Stimulated activated CD4-positive, alpha-beta T cell treated with anti-CD3 and anti-CD28 coated beads, Interleukin-2, amount 100 ng/mL, for 24 hours (primary cell): Measurements from ENCODE around the gene NEDD1.

ENCODE experiments used
- DNase-seq, 2 donors: peaks; one replicate each; pipeline ENCODE4 v3.0.0-alpha.2; 2020

Gene NEDD1

DNA sequence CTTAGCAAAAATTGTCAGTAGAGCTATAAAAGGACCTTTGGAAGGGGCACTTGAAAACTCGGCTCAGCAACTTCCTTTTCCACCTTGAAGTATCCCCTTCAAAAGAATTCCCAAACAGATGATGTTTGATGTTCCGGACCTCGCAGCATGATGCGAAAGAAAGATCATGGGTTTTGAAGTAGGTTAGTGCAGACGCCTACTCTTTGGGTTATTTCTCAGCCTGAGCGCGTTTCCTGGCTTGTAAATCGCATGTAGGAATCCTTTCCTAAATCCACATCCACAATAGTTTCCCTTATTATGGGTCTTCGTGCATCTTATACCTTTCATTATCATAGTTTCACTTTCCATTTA is 584 bp upstream of the NEDD1 start:
- DNase-seq: no peak

DNA sequence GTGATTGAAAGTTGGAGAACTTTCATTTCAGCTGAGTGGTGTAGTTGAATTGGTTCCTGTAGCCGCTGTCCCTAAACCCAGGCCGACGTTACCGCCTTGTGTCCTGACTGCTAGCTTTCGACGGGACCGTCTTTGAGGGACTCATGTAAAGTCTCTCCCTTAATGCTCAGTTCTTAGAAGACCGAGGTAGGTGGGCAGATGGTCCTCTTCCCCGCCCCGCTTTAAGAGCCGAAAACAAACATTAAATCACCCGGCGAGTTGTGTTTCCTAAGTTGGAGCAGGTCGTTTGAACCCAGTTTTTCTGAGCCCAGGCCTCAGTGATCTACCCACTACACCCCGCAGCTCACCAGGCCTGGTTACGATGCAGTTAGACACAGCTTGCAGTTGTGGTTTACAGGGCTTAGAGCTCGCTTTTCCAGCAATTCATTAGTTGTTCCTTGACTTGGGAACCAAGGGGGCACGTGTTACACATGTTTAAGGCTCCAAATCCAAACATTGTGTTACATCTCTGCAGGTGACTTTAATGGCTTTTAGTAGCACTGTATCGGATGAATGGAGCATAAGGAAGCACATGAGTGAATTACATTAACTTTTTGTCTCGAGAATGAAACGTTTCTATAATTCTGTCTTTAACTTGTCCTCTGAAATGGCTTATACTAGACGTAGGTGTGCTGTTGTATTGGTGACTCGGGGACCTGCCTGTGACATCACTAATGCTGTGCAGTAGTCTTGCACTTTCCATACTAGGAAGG is 790 bp downstream of the NEDD1 start:
- peak; percentile 26 to 28 for DNase-seq

DNA sequence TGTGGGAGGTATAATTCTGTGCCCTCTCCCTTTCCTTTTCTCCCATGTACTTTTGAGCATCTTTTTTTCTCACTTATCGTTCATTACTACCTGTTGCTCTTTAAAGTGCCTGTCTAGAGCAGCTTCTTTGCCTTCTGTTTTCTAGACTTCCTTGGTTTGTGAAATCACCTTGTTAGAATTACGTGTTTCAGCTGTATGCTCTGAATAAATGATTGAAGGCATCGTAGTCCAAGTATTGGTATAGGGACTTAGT is 1.3 kb downstream of the NEDD1 start:
- DNase-seq: no peak

DNA sequence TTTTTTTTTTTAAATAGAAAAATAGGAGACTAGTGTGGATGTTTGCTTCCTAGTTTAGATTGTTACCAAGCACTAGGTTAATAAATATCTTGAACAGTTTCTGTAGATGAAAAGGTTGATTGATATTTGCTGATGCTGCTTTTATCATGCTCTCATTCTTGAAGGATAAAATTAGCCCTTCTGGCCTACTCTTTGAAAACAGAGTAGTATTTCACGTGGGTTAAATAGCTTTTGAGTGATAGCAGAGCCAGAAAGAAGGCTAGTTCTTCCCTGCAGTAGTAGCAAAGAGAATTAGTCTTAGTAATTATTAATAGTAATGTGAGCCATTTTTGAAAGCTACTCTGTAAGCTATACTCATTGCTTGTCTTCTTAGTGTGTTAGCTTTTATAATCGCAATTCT is 5.2 kb downstream of the NEDD1 start:
- no peak for DNase-seq

GRCh38 chr12:96912943-96913342 is 5.9 kb downstream of the NEDD1 start:
- no peak for DNase-seq

DNA sequence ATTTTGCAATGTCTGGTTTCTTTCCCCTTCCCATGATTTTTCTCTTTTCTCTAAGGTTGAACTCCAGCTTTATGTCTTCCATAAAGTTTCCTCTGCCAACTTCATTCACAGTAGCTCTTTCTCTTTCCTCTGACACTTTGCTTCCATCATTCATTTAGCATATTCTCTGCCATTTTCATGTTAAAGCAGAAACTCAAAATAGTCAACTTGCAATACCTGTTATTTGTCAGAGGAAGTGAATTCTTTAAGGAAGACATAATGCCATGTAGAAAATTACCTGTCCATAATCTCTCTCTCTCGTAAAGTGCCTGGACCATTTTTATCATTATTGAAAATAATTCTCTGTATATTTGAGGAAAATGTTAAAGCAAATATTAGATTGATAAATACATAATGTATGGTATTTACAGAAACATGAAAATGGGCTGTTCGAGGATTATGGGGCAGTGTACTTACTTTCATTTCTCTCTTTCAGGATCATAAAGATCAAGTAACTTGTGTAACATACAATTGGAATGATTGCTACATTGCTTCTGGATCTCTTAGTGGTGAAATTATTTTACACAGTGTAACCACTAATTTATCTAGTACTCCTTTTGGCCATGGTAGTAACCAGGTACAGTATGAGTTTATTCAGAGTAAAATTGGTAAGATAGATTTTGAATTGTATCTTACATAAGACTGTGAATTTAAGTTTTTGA is 12.6 kb downstream of the NEDD1 start:
- no peak for DNase-seq

DNA sequence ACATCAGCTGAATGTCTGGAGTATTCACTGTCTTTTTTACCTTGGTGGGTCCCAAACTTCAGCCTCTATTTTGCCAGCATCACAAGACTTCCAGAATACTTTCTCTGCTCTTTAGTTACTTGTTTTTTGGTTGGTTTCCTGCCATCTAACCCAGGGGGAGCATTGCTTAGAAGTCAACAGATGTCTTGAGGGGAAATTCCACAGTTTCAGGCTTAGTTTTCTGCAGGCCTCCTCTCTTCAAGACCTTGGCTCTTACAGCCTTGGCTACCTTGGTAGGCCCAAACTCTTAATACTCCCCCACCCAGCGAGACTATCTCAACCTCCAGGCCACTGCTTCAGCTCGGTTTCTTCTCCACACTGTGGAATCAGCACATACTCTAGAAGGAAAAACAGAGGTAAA is 41.7 kb downstream of the NEDD1 start:
- no peak for DNase-seq

DNA sequence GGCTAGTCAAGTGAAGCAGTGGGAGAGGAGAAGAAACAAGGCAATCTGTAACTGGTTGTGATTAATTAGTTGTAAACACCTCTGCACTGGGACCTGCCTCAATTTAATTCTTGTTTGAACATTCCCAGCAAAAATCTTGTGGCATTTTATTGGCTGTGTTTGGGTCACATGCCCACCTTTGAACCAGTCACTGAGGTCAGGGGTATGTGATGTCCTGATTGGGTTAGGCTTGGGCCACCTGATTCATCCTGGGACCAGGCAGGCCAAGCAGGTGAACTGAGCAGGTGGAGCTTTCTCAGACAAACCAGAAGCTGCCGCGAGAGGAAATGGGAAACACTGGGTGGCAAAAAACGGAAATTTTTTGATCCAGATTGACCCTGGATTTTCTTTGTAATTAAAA is 72.5 kb downstream of the NEDD1 start:
- DNase-seq: no peak

GRCh38 chr12:96980991-96981414 is 73.9 kb downstream of the NEDD1 start:
- no peak for DNase-seq

GRCh38 chr12:96981911-96982310 is 74.9 kb downstream of the NEDD1 start:
- DNase-seq: no peak

DNA sequence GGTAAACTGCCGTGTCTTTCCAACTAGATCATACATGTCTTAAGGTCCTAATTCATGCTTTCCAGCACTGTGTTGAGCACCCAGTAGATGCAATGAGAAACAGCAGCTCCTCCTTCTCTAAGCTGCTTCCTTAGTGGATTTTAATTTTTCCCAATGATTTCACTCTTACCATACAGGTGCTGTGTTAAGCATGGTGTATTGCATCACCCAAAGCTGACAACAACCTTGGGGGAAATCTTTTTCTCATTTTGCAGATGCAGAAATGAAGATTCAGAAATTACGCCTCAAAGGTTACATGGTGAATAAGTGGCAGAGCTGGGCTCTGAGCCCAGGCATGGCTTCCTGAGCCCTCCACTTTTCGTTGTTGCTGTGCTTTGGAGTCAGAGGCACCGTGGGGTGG is 75.6 kb downstream of the NEDD1 start:
- no peak for DNase-seq

GRCh38 chr12:96985515-96986362 is 78.7 kb downstream of the NEDD1 start:
- peak; percentile 40 to 48 for DNase-seq

DNA sequence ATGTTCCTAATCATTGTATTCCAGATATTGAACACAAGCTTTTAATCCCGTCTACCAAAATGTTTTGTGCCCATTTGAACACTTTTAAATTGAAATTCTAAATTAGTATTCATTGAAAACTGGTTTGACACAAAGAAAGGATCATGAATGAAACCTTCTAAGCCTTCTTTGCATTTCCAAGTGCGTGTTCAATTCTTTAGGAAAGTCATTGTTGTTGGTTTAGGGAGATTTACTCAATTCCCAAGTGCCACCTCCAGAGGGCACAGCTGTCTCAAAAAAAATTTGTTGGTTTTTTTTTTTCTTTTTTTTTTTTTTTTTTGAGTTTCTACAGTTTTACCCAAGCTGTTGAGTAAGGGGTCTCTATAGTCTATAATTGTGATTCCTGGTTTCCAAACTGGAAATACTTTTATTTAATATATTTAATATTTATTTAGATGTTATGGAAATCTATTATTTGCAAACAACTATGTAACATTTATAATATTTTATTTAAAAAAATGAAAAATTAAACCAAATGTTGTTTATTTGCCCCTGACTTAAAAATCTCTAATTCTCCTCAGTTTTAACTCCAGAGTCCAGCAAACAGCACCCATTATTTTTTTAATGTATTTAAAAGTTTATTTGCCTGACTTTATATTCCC is 79.9 kb downstream of the NEDD1 start:
- DNase-seq: peak in 1 of 2 donors; percentile 7

DNA sequence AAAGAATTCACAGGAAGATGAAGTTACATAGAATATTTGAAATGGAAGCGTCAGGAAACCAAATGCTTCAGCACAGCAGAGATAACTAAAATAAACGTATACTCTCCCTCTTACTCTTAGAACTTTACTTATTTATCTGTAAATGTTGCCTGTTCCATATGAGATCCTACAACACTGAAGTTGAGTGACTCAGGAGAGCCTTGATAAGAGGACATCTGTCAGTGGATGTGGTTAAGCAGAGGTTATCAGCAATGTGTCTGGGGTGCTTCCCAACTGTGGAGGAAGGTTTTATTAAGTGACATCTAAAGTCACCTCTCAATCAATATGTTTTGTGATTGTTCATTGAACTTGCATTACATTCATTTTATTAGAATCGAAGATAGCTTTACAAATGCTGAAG is 81.9 kb downstream of the NEDD1 start:
- no peak for DNase-seq

DNA sequence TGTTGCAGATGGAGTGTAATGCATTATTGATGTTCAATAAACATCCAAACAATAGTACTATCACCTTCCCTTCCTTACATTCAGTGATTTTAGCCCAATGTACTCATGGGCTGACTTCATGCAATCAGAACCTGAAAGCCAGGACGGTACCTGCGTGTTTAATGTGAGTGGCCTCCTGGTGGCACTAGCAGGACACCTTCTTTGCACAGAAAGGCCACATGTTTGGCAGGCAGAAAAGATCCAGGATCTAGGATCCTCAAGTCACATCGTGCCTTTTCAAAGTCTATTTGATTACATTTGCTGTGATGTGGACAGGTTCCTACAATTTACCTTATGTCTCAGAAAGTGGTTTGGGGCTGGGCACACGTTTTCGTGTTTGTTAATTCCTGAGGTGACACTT is 82.9 kb downstream of the NEDD1 start:
- no peak for DNase-seq

GRCh38 chr12:96994900-96995299 is 87.8 kb downstream of the NEDD1 start:
- DNase-seq: no peak

DNA sequence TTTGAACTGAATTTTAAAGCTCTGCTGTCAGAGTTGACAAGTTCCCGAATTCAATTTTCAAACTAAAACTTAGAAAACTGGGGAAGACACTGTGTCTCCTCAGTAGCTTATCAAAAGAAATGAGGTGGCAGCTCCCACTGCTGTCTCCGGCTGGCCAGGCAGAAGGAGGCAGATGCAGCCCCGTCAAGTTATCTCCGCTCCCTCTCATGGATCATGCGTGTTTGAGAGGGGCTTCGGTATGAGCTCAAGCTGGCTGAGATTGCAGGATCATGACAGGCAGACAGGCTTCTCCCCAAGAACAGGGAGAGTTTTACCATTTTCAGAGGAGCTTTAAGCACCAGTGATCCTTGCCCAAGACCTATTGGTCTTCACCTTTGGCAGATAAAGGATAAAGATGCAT is 88.8 kb downstream of the NEDD1 start:
- no peak for DNase-seq

DNA sequence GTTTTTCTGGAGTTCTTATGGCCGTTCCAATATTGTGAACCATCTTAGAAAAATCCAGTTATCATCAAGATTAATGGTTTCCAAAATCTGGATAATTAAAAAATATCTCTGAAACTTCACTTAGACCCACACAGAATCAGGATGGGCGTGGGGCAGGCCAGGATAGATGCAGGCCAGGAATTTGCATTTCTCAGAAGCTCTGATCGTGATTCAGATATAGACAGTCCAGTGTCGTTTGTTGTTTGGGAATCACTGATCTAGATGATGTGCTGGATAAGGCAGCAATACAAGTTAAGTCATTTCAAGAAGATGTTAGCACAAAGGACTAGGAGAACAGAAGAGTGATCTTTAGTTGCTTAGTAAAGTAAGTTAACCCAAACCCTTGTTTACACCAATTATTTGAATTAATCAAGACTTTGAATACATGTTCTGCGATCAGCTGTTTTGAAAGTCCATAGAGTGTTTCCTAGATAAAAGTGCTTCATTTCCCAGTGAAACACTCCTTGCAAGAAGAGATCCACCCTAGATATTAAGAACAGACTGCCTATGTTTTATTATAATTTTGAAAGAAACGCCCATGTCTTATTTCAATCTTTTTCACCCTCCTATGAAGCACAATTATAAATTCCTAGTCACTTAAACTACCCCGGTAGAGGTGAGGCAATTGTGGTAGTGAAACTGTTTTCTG is 90.9 kb downstream of the NEDD1 start:
- DNase-seq: no peak

DNA sequence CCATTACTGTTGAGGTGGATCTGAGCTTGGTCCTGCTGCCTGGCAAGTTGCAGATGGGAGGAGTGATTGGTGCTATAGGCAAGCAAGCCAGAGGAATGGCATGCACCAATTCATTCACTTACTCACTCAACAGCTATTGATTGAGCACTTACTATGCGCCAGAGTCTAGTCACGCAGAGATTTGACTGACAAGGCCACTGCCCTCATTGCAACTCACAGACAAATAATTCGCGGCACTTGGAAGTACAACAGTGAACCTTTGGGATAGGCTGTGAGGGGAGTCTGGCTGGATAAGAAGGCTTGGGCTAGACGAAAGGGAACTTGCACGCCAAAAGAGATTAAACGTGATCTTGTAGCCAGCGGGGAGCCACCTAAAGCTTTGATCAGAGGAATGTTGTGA is 96.2 kb downstream of the NEDD1 start:
- no peak for DNase-seq
